Measurements from ENCODE around the gene MUL1. TPM values are rescaled to one million over a fixed set of nuclear protein-coding genes. Genes with fewer than 3 reads are reported as not detected.

The MUL1 gene, protein sequence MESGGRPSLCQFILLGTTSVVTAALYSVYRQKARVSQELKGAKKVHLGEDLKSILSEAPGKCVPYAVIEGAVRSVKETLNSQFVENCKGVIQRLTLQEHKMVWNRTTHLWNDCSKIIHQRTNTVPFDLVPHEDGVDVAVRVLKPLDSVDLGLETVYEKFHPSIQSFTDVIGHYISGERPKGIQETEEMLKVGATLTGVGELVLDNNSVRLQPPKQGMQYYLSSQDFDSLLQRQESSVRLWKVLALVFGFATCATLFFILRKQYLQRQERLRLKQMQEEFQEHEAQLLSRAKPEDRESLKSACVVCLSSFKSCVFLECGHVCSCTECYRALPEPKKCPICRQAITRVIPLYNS
- 10 to 100 TPM; 21.5 to 32.6 TPM for total RNA-seq
- 10 to 100 TPM in 1 of 2 donors, 1 to 10 TPM in 1; 6.0 to 27.7 TPM for polyA plus RNA-seq
- long read RNA-seq, donor 1, transcript MUL1-201 (4 exons, 2,438 nt): major isoform, 9 of 9 reads
- long read RNA-seq, donor 1, partial matches to known transcripts: 0 of 9 reads
- long read RNA-seq, donor 1, other reads (novel, unspliced or antisense): 0 of 9 reads
- long read RNA-seq, donor 2, transcript MUL1-201 (4 exons, 2,438 nt): major isoform, 10 of 10 reads
- long read RNA-seq, donor 2, partial matches to known transcripts: 0 of 10 reads
- long read RNA-seq, donor 2, other reads (novel, unspliced or antisense): 0 of 10 reads
- long read RNA-seq, donor 3, transcript MUL1-201 (4 exons, 2,438 nt): major isoform, 9 of 9 reads
- long read RNA-seq, donor 3, partial matches to known transcripts: 0 of 9 reads
- long read RNA-seq, donor 3, other reads (novel, unspliced or antisense): 0 of 9 reads
- long read RNA-seq, donor 4, partial matches to known transcripts: 0 of 4 reads
- long read RNA-seq, donor 4, other reads (novel, unspliced or antisense): 0 of 4 reads
- long read RNA-seq, donor 5, transcript MUL1-201 (4 exons, 2,438 nt): major isoform, 24 of 24 reads
- long read RNA-seq, donor 5, partial matches to known transcripts: 0 of 24 reads
- long read RNA-seq, donor 5, other reads (novel, unspliced or antisense): 0 of 24 reads

- Histone ChIP-seq H3K9ac (ENCODE audit: insufficient read depth in 1 of 2, low read length in 2 of 2) (peak within 1 kb of the TSS; percentile 60 to 91), H3K9me3 (ENCODE audit: control insufficient read depth in 4 of 4, insufficient read depth in 3 of 4, low read length in 3 of 4) (no peaks in the 10 kb centered on the region), H3K4me1 (ENCODE audit: control insufficient read depth in 5 of 5, insufficient read depth in 5 of 5, low read length in 5 of 5) (peaks cover 0 to 24% (median 3%) of the 10 kb centered on the region in 5 donors), H3K36me3 (ENCODE audit: control insufficient read depth in 4 of 4, insufficient read depth in 4 of 4, low read length in 4 of 4) (peaks cover 0 to 10% (median 1%) of the 10 kb centered on the region in 4 donors), H3K27me3 (ENCODE audit: control insufficient read depth in 3 of 3, insufficient read depth in 3 of 3, low read length in 2 of 3) (peaks cover 0 to 10% (median 0%) of the 10 kb centered on the region in 3 donors), H3K27ac (ENCODE audit: low read depth in 1 of 2, low read length in 1 of 2) (peak within 1 kb of the TSS; percentile 91), H3K4me3 (peak within 1 kb of the TSS; percentile 88)
- peak; percentile 97 for DNase-seq
- no peak for TF ChIP-seq CTCF (IDR thresholded peaks at IDR 0.05; ENCODE audit: control extremely low read depth, extremely low read depth)
- peak; percentile 90 for ATAC-seq (ENCODE audit: insufficient read depth, low FRiP score)
- 1 to 2% methylated on average over 46 to 58 of the region's 58 CpGs for WGBS, 2 donors
Measured at GRCh38 chr1:20507564-20508410, at the start of gene MUL1. TSS of gene MUL1 (minus strand) at chr1:20508151. CDS start at chr1:20508024, 127 bp downstream.

- no peak for TF ChIP-seq CTCF (IDR thresholded peaks at IDR 0.05; ENCODE audit: control extremely low read depth, extremely low read depth)
- ATAC-seq (ENCODE audit: insufficient read depth, low FRiP score) (no peak), DNase-seq (no peak)
- peaks cover 0 to 17% (median 4%) of the 10 kb centered on the region in 5 donors for H3K4me1 ChIP-seq (ENCODE audit: control insufficient read depth in 5 of 5, insufficient read depth in 5 of 5, low read length in 5 of 5)
- H3K36me3 ChIP-seq (ENCODE audit: control insufficient read depth in 4 of 4, insufficient read depth in 4 of 4, low read length in 4 of 4): no peaks in the 10 kb centered on the region
- H3K9ac ChIP-seq (ENCODE audit: insufficient read depth in 1 of 2, low read length in 2 of 2): no peak overlapping the region
- peaks cover 0 to 10% (median 0%) of the 10 kb centered on the region in 4 donors for H3K9me3 ChIP-seq (ENCODE audit: control insufficient read depth in 4 of 4, insufficient read depth in 3 of 4, low read length in 3 of 4)
- 71 to 84% methylated on average over 4 of the region's 4 CpGs for WGBS, 2 donors
- peaks cover 12 to 47% (median 27%) of the 10 kb centered on the region in 3 donors for H3K27me3 ChIP-seq (ENCODE audit: control insufficient read depth in 3 of 3, insufficient read depth in 3 of 3, low read length in 2 of 3)
- no peak overlapping the region for H3K27ac ChIP-seq (ENCODE audit: low read depth in 1 of 2, low read length in 1 of 2)
- H3K4me3 ChIP-seq: no peak overlapping the region
Measured at GRCh38 chr1:20555758-20556120, 47.8 kb upstream of the MUL1 start.

DNA sequence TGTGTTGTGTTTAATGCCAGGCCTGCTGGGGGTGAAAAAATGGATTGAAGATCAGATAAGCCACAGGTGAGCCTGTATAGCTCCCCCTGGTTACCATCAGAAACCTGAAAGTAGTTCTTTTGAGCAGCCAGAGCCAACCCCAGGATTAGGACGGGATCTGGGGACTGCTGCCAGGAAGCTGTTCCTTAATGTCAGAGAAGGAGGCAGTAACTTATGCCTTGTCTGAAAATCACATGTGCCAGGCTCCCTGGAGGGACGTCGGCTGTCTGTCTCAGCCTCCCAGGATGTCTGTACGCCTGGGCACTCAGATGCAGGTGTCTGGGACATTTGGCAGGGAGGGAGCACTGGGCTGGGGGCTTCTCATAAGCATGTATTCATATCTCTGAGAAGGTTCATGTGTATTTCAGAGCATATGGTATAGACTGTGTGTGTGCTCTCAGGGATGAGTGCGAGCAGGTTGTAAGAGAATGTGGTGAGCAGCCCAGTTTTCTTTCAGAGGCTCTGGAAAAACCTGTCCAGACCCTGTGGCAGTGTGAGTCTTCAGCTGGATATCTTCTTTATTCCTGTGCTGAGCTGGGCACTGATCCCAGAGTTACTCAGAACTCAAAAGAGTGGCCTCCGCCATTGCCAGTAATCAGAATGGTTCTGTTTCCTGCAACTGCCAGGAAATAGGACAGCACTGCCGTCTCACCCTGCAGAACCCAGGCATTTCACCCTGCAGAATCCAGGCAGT is 47.2 kb upstream of the MUL1 start:
- Histone ChIP-seq H3K27ac (ENCODE audit: low read depth in 1 of 2, low read length in 1 of 2) (peak overlapping the region in 1 of 2 donors; percentile 26), H3K4me1 (ENCODE audit: control insufficient read depth in 5 of 5, insufficient read depth in 5 of 5, low read length in 5 of 5) (peaks cover 0 to 17% (median 4%) of the 10 kb centered on the region in 5 donors), H3K9me3 (ENCODE audit: control insufficient read depth in 4 of 4, insufficient read depth in 3 of 4, low read length in 3 of 4) (peaks cover 0 to 10% (median 0%) of the 10 kb centered on the region in 4 donors), H3K9ac (ENCODE audit: insufficient read depth in 1 of 2, low read length in 2 of 2) (no peak overlapping the region), H3K36me3 (ENCODE audit: control insufficient read depth in 4 of 4, insufficient read depth in 4 of 4, low read length in 4 of 4) (no peaks in the 10 kb centered on the region), H3K4me3 (no peak overlapping the region), H3K27me3 (ENCODE audit: control insufficient read depth in 3 of 3, insufficient read depth in 3 of 3, low read length in 2 of 3) (peaks cover 12 to 47% (median 27%) of the 10 kb centered on the region in 3 donors)
- TF ChIP-seq CTCF (IDR thresholded peaks at IDR 0.05; ENCODE audit: control extremely low read depth, extremely low read depth): no peak
- ATAC-seq (ENCODE audit: insufficient read depth, low FRiP score) (no peak), DNase-seq (peak in 2 of 3 donors; percentile 10 to 40)
- WGBS, 2 donors: 59 to 67% methylated on average over 7 of the region's 7 CpGs
